Measurements from ENCODE around the gene RPL39L. TPM values are rescaled to one million over a fixed set of nuclear protein-coding genes. Genes with fewer than 3 reads are reported as not detected.

Gene RPL39L
- total RNA-seq, 4 donors from 2014 or later = 1.5 TPM; not detected in 3

DNA sequence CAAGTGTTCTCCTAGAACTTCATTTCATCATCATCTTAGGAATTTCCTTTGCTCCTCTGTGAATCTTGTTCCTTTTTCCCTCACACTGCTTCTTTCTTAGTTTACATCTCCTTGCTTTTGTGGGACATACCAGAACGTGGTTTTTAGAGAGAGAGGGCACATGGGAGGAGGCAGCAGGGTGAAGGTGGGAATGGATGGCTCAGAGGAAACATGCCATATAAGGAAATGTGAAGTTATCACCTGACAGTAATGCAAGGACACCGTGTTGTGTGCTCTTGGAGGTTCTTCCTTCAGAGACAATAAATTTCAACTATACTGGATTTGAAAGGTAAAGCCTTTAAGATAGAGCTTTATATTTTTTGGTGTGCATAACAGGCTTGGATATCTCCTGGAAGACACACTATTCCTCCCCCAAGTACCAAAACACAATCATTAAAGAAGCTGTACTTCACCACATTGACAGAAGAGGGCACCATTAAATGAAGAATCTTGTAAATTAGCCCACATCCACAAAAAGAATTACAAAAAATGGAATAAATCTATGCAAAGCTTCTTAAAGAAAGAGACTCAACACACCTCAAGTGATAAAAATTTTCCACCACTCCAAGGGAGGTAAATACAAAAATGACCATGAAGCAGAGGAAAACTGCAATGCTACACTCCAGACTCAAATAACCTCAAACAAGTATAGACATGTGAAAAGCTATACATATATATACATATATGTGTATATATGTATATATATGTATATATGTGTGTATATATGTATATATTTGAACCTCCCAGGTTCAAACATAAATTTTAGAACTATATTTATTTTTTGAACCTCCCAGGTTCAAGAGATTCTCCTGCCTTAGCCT is 26.1 kb downstream of the RPL39L start:
- Histone ChIP-seq H3K9me3 (no peaks in the 10 kb centered on the region), H3K27ac (no peak overlapping the region), H3K4me1 (no peaks in the 10 kb centered on the region), H3K4me3 (no peak overlapping the region), H3K27me3 (no peaks in the 10 kb centered on the region), H3K36me3 (no peaks in the 10 kb centered on the region)
- no peak for DNase-seq
- TF ChIP-seq, protein P1, sequence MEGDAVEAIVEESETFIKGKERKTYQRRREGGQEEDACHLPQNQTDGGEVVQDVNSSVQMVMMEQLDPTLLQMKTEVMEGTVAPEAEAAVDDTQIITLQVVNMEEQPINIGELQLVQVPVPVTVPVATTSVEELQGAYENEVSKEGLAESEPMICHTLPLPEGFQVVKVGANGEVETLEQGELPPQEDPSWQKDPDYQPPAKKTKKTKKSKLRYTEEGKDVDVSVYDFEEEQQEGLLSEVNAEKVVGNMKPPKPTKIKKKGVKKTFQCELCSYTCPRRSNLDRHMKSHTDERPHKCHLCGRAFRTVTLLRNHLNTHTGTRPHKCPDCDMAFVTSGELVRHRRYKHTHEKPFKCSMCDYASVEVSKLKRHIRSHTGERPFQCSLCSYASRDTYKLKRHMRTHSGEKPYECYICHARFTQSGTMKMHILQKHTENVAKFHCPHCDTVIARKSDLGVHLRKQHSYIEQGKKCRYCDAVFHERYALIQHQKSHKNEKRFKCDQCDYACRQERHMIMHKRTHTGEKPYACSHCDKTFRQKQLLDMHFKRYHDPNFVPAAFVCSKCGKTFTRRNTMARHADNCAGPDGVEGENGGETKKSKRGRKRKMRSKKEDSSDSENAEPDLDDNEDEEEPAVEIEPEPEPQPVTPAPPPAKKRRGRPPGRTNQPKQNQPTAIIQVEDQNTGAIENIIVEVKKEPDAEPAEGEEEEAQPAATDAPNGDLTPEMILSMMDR (IDR thresholded peaks at IDR 0.05) = peak; percentile 39 to 67 (median 62)
- TF ChIP-seq POLR2A (IDR thresholded peaks at IDR 0.05) = no peak

DNA sequence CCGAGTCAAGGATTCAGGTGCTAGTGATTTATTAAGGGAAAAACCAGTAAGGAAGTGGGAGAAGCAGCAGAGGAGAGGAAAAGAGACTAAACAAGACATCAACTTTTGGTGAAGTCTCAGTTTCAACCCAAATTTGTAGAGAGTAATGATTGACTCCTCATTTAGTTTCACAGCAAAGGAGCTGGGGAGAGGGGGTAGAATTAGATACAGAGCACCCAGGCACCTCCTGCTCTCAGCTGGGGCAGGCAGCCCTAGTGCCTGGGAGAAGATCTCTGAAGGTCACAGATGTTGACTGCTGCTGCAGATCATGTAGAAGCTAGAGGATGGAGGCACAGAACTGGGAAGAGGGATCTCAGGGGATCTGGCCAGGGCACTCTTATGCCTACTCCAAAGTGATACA is 29.1 kb downstream of the RPL39L start:
- H3K36me3 ChIP-seq = no peaks in the 10 kb centered on the region

DNA sequence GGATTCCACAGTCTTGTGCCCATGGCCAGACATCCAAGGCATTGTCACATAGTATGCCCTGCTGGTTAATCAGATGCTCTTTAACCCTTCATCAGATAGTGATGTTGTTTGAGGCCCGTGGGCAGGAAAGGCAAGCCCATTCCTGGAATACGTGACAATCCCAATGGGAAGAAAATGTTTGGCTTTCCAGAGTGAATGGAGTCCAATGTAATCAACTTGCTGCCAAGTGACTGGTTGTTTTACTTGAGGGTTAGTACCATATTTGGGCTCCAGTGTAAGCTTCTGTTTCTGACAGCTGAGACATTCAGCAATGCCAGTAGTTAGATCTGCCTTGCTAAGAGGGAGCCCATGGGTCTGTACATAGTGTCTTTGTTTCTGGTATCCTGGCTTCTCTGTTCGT is 31.3 kb downstream of the RPL39L start:
- TF ChIP-seq, protein P1 (IDR thresholded peaks at IDR 0.05) = no peak
- TF ChIP-seq POLR2A (IDR thresholded peaks at IDR 0.05) = no peak
- Histone ChIP-seq H3K36me3 (no peaks in the 10 kb centered on the region), H3K9me3 (no peaks in the 10 kb centered on the region), H3K27me3 (no peaks in the 10 kb centered on the region), H3K27ac (no peak overlapping the region), H3K4me3 (no peak overlapping the region), H3K4me1 (no peaks in the 10 kb centered on the region)
- no peak for DNase-seq

More for the DNA sequence above, 29.1 kb downstream of the RPL39L start:
- TF ChIP-seq, protein P1 (IDR thresholded peaks at IDR 0.05) = no peak
- no peak for TF ChIP-seq POLR2A (IDR thresholded peaks at IDR 0.05)
- H3K27me3 ChIP-seq = no peaks in the 10 kb centered on the region
- no peak overlapping the region for H3K4me3 ChIP-seq
- H3K9me3 ChIP-seq = no peaks in the 10 kb centered on the region
- no peaks in the 10 kb centered on the region for H3K4me1 ChIP-seq
- H3K27ac ChIP-seq = no peak overlapping the region
- DNase-seq = no peak

DNA sequence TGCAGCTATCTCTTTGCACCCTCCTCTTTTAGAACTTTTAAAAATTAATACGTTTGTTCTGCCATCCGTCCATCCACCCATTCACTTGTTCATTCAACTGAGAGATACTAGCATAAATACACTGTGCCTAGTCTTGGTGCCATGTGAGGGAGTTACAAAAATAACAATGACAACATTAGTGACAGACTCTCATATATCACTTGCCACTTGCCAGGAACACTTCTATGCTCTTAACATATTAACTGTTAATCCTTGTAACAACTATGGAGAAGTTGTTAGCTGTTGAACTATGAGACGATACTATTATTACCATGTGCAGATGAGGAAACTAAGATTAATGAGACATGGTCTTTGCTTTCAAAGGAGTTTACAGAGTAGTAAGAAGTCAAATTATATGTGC is 33.6 kb downstream of the RPL39L start:
- no peaks in the 10 kb centered on the region for H3K9me3 ChIP-seq
- no peak for DNase-seq
- no peaks in the 10 kb centered on the region for H3K36me3 ChIP-seq
- no peak overlapping the region for H3K4me3 ChIP-seq
- H3K4me1 ChIP-seq = peaks cover 0 to 7% (median 3%) of the 10 kb centered on the region in 4 donors
- no peak for TF ChIP-seq POLR2A (IDR thresholded peaks at IDR 0.05)
- TF ChIP-seq, protein P1 (IDR thresholded peaks at IDR 0.05) = no peak
- H3K27ac ChIP-seq = no peak overlapping the region
- no peaks in the 10 kb centered on the region for H3K27me3 ChIP-seq

DNA sequence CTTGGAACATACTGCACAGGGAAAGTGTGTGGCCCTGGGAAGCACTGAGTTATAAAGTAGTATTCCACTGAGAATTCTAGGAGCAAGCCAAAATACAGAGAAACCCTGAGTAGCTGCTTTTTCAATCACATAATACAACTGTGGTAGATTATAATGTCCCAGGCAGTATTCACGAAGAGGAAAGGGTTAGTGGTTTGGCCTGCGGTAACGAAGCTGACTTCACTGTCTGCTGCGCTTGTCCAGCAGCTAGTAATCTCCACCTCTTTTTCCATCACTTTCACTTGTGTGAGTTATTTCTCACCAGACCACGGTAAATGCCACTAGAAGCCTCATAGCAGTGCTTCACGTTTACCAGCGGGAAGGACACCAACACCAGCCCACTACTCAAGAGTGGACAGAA is 34.4 kb downstream of the RPL39L start:
- Histone ChIP-seq H3K36me3 (no peaks in the 10 kb centered on the region), H3K27ac (no peak overlapping the region), H3K9me3 (no peaks in the 10 kb centered on the region), H3K27me3 (no peaks in the 10 kb centered on the region), H3K4me1 (peaks cover 0 to 7% (median 3%) of the 10 kb centered on the region in 4 donors), H3K4me3 (no peak overlapping the region)
- no peak for TF ChIP-seq POLR2A (IDR thresholded peaks at IDR 0.05)
- TF ChIP-seq, protein P1 (IDR thresholded peaks at IDR 0.05) = no peak
- DNase-seq = peak in 1 of 3 donors; percentile 52

Measured in Peyer's patch (tissue), 4 donors.